Body of pancreas (tissue), 4 donors: ENCODE data around the gene SPINK13.

Experiments
- POLR2A ChIP-seq, 3 donors: fragments of 450-650 bp; IDR thresholded peaks; one replicate each; pipeline ENCODE4 v1.6.1; 2016; ENCODE audit warnings: antibody characterized with exemption in 3 of 3, mild to moderate bottlenecking in 2 of 3
- TF ChIP-seq, protein P1 (sequence below), 7 experiments: fragments of 450-650 bp in 4 of 7; fragments of 200-600 bp in 3 of 7; sonication (generic) in 3 of 7; IDR thresholded peaks; one replicate each; pipeline ENCODE4 v1.5.1; 2016 to 2019; ENCODE audit warnings: antibody characterized with exemption in 7 of 7

- no peak for TF ChIP-seq POLR2A (IDR thresholded peaks at IDR 0.05)
- TF ChIP-seq, protein P1, sequence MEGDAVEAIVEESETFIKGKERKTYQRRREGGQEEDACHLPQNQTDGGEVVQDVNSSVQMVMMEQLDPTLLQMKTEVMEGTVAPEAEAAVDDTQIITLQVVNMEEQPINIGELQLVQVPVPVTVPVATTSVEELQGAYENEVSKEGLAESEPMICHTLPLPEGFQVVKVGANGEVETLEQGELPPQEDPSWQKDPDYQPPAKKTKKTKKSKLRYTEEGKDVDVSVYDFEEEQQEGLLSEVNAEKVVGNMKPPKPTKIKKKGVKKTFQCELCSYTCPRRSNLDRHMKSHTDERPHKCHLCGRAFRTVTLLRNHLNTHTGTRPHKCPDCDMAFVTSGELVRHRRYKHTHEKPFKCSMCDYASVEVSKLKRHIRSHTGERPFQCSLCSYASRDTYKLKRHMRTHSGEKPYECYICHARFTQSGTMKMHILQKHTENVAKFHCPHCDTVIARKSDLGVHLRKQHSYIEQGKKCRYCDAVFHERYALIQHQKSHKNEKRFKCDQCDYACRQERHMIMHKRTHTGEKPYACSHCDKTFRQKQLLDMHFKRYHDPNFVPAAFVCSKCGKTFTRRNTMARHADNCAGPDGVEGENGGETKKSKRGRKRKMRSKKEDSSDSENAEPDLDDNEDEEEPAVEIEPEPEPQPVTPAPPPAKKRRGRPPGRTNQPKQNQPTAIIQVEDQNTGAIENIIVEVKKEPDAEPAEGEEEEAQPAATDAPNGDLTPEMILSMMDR (IDR thresholded peaks at IDR 0.05): no peak
Measured at GRCh38 chr5:148333262-148333849, 64.8 kb downstream of the SPINK13 start.
